Parathyroid adenoma (tissue), 2 donors: ENCODE measurements around the gene HOXB9.
A peak's percentile ranks its signal among the peaks of the same experiment; 100 is the strongest.

Experiments used
- H2AFZ ChIP-seq: fragments of 300-600 bp; sonication (generic); one replicate; pipeline ENCODE4 v1.7.0; 2017; ENCODE audit warnings: antibody characterized with exemption, mild to moderate bottlenecking
- H3K27ac ChIP-seq: fragments of 300-600 bp; sonication (generic); one replicate; pipeline ENCODE4 v1.7.0; 2017
- H3K27me3 ChIP-seq: fragments of 300-600 bp; sonication (generic); one replicate; pipeline ENCODE4 v1.7.0; 2017; ENCODE audit warnings: low read length; ENCODE audit not compliant: control insufficient read depth, insufficient read depth
- H3K36me3 ChIP-seq: fragments of 300-600 bp; sonication (generic); one replicate; pipeline ENCODE4 v1.7.0; 2017; ENCODE audit warnings: low read length; ENCODE audit not compliant: control insufficient read depth, insufficient read depth
- H3K4me1 ChIP-seq: fragments of 300-600 bp; sonication (generic); one replicate; pipeline ENCODE4 v1.7.0; 2017; ENCODE audit warnings: control low read depth
- H3K4me2 ChIP-seq: fragments of 300-600 bp; sonication (generic); one replicate; pipeline ENCODE4 v1.7.0; 2017; ENCODE audit warnings: low read length
- H3K4me3 ChIP-seq: fragments of 300-600 bp; sonication (generic); one replicate; pipeline ENCODE4 v1.7.0; 2017; ENCODE audit warnings: low read depth, low read length
- H3K79me2 ChIP-seq: fragments of 300-600 bp; sonication (generic); one replicate; pipeline ENCODE4 v1.7.0; 2017; ENCODE audit warnings: control low read depth
- H3K9ac ChIP-seq: fragments of 300-600 bp; sonication (generic); one replicate; pipeline ENCODE4 v1.7.0; 2017; ENCODE audit warnings: mild to moderate bottlenecking
- H3K9me3 ChIP-seq: fragments of 300-600 bp; sonication (generic); one replicate; pipeline ENCODE4 v1.7.0; 2017; ENCODE audit warnings: low read length; ENCODE audit not compliant: control insufficient read depth
- CTCF ChIP-seq: fragments of 300-600 bp; sonication (generic); IDR thresholded peaks from one replicate; pipeline ENCODE4 v1.7.0; 2017; ENCODE audit warnings: antibody characterized with exemption, mild to moderate bottlenecking
- donor health status: primary hyperparathyroidism.

Gene HOXB9

GRCh38 chr17:48597528-48597777, 28.7 kb downstream of the HOXB9 start:
- Histone ChIP-seq H3K9ac (no peak overlapping the region), H3K36me3 (no peaks in the 10 kb centered on the region), H3K4me2 (peak overlapping the region; percentile 91), H3K27me3 (peaks cover 9% of the 10 kb centered on the region), H3K9me3 (no peaks in the 10 kb centered on the region), H2AFZ (no peak overlapping the region), H3K4me1 (no peaks in the 10 kb centered on the region), H3K27ac (no peak overlapping the region), H3K79me2 (no peaks in the 10 kb centered on the region), H3K4me3 (peak overlapping the region; percentile 76)
- no peak for TF ChIP-seq CTCF

GRCh38 chr17:48596735-48597527, 29.2 kb downstream of the HOXB9 start:
- Histone ChIP-seq H3K4me1 (no peaks in the 10 kb centered on the region), H3K9ac (no peak overlapping the region), H3K79me2 (no peaks in the 10 kb centered on the region), H2AFZ (no peak overlapping the region), H3K9me3 (no peaks in the 10 kb centered on the region), H3K27me3 (peaks cover 9% of the 10 kb centered on the region), H3K36me3 (no peaks in the 10 kb centered on the region), H3K27ac (no peak overlapping the region), H3K4me2 (peak overlapping the region; percentile 4), H3K4me3 (peak overlapping the region; percentile 76)
- TF ChIP-seq CTCF = no peak

GRCh38 chr17:48596000-48596734, 30.0 kb downstream of the HOXB9 start:
- H3K4me1 ChIP-seq = no peaks in the 10 kb centered on the region
- no peak for TF ChIP-seq CTCF
- H3K79me2 ChIP-seq = no peaks in the 10 kb centered on the region
- H3K9ac ChIP-seq = no peak overlapping the region
- H3K27ac ChIP-seq = no peak overlapping the region
- H3K36me3 ChIP-seq = no peaks in the 10 kb centered on the region
- H3K4me2 ChIP-seq = peak overlapping the region; percentile 4
- peak overlapping the region; percentile 76 for H3K4me3 ChIP-seq
- no peaks in the 10 kb centered on the region for H3K9me3 ChIP-seq
- H2AFZ ChIP-seq = peak overlapping the region; percentile 3
- H3K27me3 ChIP-seq = peaks cover 6% of the 10 kb centered on the region

- H3K27me3 ChIP-seq = peaks cover 6% of the 10 kb centered on the region
- no peaks in the 10 kb centered on the region for H3K36me3 ChIP-seq
- H2AFZ ChIP-seq = no peak overlapping the region
- no peaks in the 10 kb centered on the region for H3K79me2 ChIP-seq
- H3K27ac ChIP-seq = no peak overlapping the region
- H3K4me3 ChIP-seq = no peak overlapping the region
- no peak for TF ChIP-seq CTCF
- no peak overlapping the region for H3K9ac ChIP-seq
- no peaks in the 10 kb centered on the region for H3K9me3 ChIP-seq
- H3K4me2 ChIP-seq = no peak overlapping the region
- H3K4me1 ChIP-seq = no peaks in the 10 kb centered on the region
These were observed 30.7 kb downstream of the HOXB9 start for GRCh38 chr17:48595278-48595999.
